CD4-positive, alpha-beta T cell treated with Interleukin-15 for 4 hours (primary cell): ENCODE measurements around the gene A1CF.

Experiments used
- DNase-seq: peaks from one replicate; pipeline ENCODE4 v3.0.0-alpha.2; 2020; ENCODE audit warnings: low spot score

A1CF gene

GRCh38 chr10:50862719-50863118 is 22.7 kb downstream of the A1CF start:
- DNase-seq = no peak

- DNase-seq = no peak
These were observed 24.1 kb downstream of the A1CF start for GRCh38 chr10:50861370-50861769.

GRCh38 chr10:50857579-50857978 is 27.8 kb downstream of the A1CF start:
- DNase-seq = no peak

GRCh38 chr10:50855461-50855860 is 30.0 kb downstream of the A1CF start:
- no peak for DNase-seq

DNA sequence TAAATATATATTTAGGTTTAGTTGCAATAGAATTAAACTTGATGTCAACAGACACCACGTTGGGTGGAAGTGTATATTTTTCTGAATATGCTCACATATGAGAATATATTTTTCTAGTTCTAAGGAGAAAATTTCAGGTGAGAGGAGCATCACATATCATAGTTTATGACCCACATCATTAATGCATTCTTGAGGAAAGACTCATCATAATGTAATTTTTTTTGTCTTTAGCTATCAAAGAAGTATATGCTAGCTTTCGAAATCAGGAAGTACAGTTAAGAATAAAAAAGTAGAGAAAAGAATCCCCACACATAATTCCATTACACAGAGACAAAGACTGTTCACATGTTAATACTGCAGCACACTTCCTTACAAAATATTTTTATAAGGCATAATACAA is 30.4 kb downstream of the A1CF start:
- no peak for DNase-seq

- no peak for DNase-seq
These were observed 31.9 kb downstream of the A1CF start for GRCh38 chr10:50853557-50853956.

DNA sequence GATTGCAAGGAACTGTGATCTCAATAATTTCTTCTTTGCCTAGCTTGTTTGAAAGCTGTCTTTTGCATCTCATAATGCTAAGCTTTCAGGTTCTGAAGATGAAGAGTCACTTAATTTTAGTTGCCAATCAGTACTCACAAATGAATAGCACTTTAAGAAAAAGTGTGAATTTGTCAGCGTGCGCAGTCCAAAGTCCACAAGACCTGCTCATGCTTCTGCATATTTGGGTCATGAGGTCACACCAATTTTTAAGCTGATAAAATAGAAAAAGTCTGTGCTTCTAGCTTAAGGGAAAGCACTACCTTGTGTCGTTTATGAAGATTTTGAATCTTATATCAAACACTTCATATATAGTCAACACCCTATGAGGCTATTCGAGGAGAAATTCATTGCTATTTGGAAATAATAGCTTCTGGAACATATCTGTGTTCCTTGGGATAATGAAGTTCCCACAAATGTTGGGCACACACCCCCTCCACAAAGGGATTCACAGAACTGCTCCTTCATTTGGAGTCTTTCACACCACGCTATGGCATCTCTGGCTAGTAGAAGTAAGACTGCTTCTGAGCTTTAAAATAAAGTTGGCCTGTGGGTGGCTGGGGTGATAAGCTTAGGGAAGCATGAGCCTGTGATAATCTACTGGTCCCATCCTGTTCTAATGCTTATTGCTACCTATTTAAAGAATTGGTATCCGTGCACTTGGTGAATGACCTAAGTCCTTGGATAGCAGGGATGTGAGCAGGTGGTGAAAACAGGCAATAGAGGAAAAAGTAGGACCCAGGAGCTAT is 33.3 kb downstream of the A1CF start:
- DNase-seq = no peak

GRCh38 chr10:50850578-50851230 is 34.7 kb downstream of the A1CF start:
- DNase-seq = no peak

- no peak for DNase-seq
These were observed 38.7 kb downstream of the A1CF start for GRCh38 chr10:50846753-50847152.

GRCh38 chr10:50837095-50837494 is 48.3 kb downstream of the A1CF start:
- no peak for DNase-seq

- DNase-seq = no peak
These were observed 53.2 kb downstream of the A1CF start for GRCh38 chr10:50832171-50832751.

- no peak for DNase-seq
These were observed 55.4 kb downstream of the A1CF start for GRCh38 chr10:50830066-50830465.

- no peak for DNase-seq
These were observed 60.6 kb downstream of the A1CF start for GRCh38 chr10:50824782-50825181.

DNA sequence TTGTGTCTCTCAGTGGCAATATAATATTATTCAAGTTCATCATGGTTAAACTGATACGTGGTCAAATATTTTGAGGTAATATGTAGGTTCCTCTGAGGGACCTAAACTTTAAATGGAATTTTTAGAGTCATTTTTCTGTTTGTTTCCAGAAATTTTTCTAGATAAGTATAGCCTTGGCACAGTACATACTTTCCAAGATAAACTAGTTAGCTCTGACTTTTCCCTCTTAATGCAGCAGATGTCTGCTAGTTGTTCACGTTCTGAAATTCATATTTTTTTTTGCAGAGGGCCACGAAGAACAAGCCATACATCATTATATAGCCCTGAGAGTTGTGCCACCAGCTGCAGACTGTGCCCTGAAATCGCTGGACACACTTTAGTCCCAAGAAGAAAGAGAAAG is 61.6 kb downstream of the A1CF start:
- no peak for DNase-seq

- no peak for DNase-seq
These were observed 75.8 kb downstream of the A1CF start for GRCh38 chr10:50809596-50809995.

- no peak for DNase-seq
These were observed 77.3 kb downstream of the A1CF start for GRCh38 chr10:50807851-50808776.

DNA sequence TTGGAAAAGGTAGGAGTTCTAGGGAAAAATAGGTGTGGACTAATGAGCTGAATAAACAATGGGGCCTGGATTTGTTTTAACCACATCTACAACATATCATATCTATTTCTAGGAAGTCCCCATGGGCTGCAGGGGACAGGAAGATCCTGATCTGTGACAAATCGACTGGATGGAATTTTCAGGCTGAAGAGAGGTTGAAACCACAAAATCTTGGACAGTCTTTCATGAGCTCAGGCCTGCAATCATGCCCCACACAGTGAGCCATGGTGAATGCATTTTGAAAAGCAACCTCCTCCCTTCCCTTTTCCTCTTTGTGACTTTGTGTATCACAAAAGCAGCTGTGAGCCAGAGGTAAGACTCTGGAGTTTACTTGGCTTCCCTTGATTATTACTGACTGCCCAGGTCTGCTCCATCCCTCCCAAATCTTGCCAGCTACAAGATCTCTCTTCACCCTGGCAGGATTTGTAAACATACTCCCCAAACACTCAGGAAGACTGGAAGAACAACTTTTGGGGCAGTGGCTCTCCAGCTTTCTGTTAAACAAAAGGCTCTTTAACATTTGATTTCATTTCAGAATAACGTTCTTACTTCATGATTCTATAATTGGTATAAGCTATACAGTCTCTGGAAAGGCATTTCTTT is 79.3 kb downstream of the A1CF start:
- DNase-seq = no peak

DNA sequence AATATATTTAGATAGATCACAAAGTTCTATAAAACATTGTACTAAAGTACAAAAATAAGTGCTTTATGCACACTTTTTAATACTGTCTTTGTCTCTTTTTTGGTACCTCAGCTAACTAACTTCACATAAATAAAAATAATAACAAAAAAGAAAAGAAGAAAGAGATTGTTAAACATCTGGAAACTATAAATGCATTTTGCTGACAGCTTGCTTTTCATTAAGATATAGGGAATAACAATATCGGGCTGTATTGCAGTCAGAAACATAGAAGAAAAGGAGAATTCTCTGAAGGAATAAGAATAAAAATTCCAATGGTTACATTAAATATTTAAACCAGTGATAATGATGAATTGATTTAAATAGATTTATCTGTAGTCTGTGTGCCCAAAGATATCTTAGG is 85.8 kb downstream of the A1CF start:
- no peak for DNase-seq

DNA sequence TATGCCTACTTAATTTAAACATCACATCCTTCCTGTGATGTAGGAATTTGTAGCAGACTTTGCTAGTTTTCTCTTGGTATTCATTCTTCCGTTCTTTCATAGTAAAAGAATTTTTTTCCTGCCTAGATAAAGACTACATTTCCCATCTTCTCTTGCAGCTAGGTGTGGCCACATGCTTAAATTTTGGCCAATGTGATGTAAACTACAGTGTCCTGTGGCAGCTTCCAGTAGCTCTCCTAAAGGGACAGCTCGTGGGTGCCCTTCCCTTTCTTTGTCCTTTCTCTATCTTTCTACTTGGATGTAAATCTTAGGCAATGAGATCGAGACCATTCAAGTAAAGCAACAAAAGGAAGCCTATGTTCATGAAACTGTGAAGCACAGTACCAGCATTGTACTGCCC is 87.1 kb downstream of the A1CF start:
- no peak for DNase-seq

GRCh38 chr10:50796693-50797092 is 88.7 kb downstream of the A1CF start:
- DNase-seq = no peak

DNA sequence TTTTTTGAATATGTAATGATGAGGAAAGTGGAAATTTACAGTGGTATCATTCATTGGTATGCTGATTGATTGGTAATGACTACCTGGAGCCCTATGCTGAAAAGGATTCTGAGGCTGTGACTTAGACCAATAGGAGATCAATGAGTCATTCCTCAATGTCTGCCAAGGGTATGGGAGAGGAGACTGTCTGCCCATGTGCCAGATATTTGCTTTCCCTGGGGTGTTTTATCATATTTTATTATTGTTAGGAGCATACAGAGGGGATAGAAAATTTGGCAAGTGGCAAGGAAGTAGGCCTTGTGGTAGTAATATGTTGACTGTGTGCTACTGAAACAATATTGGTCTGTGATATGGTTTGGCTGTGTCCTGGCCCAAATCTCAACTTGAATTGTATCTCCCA is 90.9 kb downstream of the A1CF start:
- DNase-seq = no peak
